ENCODE data around the gene SCLT1. TPM values are rescaled to one million over a fixed set of nuclear protein-coding genes. Genes with fewer than 3 reads are reported as not detected.

SCLT1 gene
- polyA plus RNA-seq, 1 of the 3 experiments (the other 2 are of a cell fraction): 2.2 TPM

GRCh38 chr4:128986908-128987307 lies 106.4 kb downstream of the SCLT1 start:
- Histone ChIP-seq H3K79me2 (ENCODE audit: insufficient read depth) (no peaks in the 10 kb centered on the region), H3K4me2 (no peak overlapping the region), H3K9ac (no peak overlapping the region), H3K36me3 (replicated peaks in 1 of 2; ENCODE audit: control insufficient read depth in 1 of 2, insufficient read depth in 2 of 2, low read length in 1 of 2) (peaks cover 10 to 15% of the 10 kb centered on the region in 2 experiments), H2AFZ (ENCODE audit: low read depth) (no peak overlapping the region), H3K4me1 (ENCODE audit: control insufficient read depth in 1 of 2, insufficient read depth in 2 of 2, low read depth in 1 of 2, low read length in 1 of 2) (no peaks in the 10 kb centered on the region), H4K20me1 (ENCODE audit: insufficient read depth) (no peaks in the 10 kb centered on the region), H3K27ac (ENCODE audit: low read depth in 2 of 2, low read length in 1 of 2) (no peak overlapping the region), H3F3A (replicated peaks; ENCODE audit: insufficient read depth) (no peaks in the 10 kb centered on the region), H3K27me3 (ENCODE audit: insufficient read depth) (no peaks in the 10 kb centered on the region), H3K4me3 (ENCODE audit: low read depth in 2 of 2, low read length in 1 of 2) (no peak overlapping the region), H3K9me3 (no peaks in the 10 kb centered on the region), H3K9me2 (no peaks in the 10 kb centered on the region)
- DNase-seq: no peak
- ChIA-PET CTCF (interaction anchor here (0.6 kb wide), 1 partner anchor 596 kb away, joined by 3 read pairs; no protein-coding TSS in a partner anchor), POLR2A (no interaction called here)
- no peak for TF ChIP-seq CHD2 (IDR thresholded peaks at IDR 0.05; ENCODE audit: low read length, partially characterized antibody)
- TF ChIP-seq, protein P1, sequence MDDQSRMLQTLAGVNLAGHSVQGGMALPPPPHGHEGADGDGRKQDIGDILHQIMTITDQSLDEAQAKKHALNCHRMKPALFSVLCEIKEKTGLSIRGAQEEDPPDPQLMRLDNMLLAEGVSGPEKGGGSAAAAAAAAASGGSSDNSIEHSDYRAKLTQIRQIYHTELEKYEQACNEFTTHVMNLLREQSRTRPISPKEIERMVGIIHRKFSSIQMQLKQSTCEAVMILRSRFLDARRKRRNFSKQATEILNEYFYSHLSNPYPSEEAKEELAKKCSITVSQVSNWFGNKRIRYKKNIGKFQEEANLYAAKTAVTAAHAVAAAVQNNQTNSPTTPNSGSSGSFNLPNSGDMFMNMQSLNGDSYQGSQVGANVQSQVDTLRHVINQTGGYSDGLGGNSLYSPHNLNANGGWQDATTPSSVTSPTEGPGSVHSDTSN (IDR thresholded peaks at IDR 0.05): no peak
- no peak for TF ChIP-seq CTCF (IDR thresholded peaks at IDR 0.05)
- TF ChIP-seq FOXJ3 (CRISPR knock-in tag; IDR thresholded peaks at IDR 0.05): no peak
- no peak for TF ChIP-seq GATA2 (CRISPR knock-in tag; IDR thresholded peaks at IDR 0.05)
- TF ChIP-seq TAF1 (IDR thresholded peaks at IDR 0.05; ENCODE audit: borderline replicate concordance, low read depth, low read length): no peak
- no peak for TF ChIP-seq FOSL2 (IDR thresholded peaks at IDR 0.05; ENCODE audit: borderline replicate concordance, low read depth)
- no peak for TF ChIP-seq FOXM1 (IDR thresholded peaks at IDR 0.05; ENCODE audit: low read depth)
- TF ChIP-seq NRF1 (IDR thresholded peaks at IDR 0.05; ENCODE audit: low read depth, low read length): no peak
- no peak for TF ChIP-seq GABPA (IDR thresholded peaks at IDR 0.05; ENCODE audit: low read depth)
- TF ChIP-seq NFIC (IDR thresholded peaks at IDR 0.05; ENCODE audit: borderline replicate concordance): no peak
- no peak for TF ChIP-seq RCOR1 (IDR thresholded peaks at IDR 0.05; ENCODE audit: low read length)
- TF ChIP-seq USF1 (IDR thresholded peaks at IDR 0.05; ENCODE audit: borderline replicate concordance, low read depth): no peak
- TF ChIP-seq SIN3A (IDR thresholded peaks at IDR 0.05; ENCODE audit: borderline replicate concordance, low read depth, low read length): no peak
- no peak for TF ChIP-seq SMC3 (IDR thresholded peaks at IDR 0.05; ENCODE audit: low read depth, low read length)
- 95% methylated on average over 4 of the region's 4 CpGs for WGBS (ENCODE audit: low lambda C conversion rate)

GRCh38 chr4:128986019-128986418 lies 107.3 kb downstream of the SCLT1 start:
- H3K9me2 ChIP-seq: no peaks in the 10 kb centered on the region
- no peak overlapping the region for H3K9ac ChIP-seq
- no peak overlapping the region for H3K4me3 ChIP-seq (ENCODE audit: low read depth in 2 of 2, low read length in 1 of 2)
- TF ChIP-seq USF1 (IDR thresholded peaks at IDR 0.05; ENCODE audit: borderline replicate concordance, low read depth) (no peak), GABPA (IDR thresholded peaks at IDR 0.05; ENCODE audit: low read depth) (no peak), EP300 (IDR thresholded peaks at IDR 0.05; ENCODE audit: borderline replicate concordance in 1 of 2, low read depth in 1 of 2, low read length in 1 of 2) (no peak), CHD2 (IDR thresholded peaks at IDR 0.05; ENCODE audit: low read length, partially characterized antibody) (no peak), FOSL2 (IDR thresholded peaks at IDR 0.05; ENCODE audit: borderline replicate concordance, low read depth) (no peak), POLR2AphosphoS5 (IDR thresholded peaks at IDR 0.05; ENCODE audit: low read depth, low read length) (no peak), GATA2 (CRISPR knock-in tag; IDR thresholded peaks at IDR 0.05) (no peak), FOXM1 (IDR thresholded peaks at IDR 0.05; ENCODE audit: low read depth) (no peak), TEAD4 (IDR thresholded peaks at IDR 0.05; ENCODE audit: borderline replicate concordance, insufficient read depth) (no peak)
- H3K79me2 ChIP-seq (ENCODE audit: insufficient read depth): no peaks in the 10 kb centered on the region
- H2AFZ ChIP-seq (ENCODE audit: low read depth): no peak overlapping the region
- H3K27ac ChIP-seq (ENCODE audit: low read depth in 2 of 2, low read length in 1 of 2): no peak overlapping the region
- ChIA-PET CTCF (no interaction called here), POLR2A (no interaction called here)
- H3K4me2 ChIP-seq: no peak overlapping the region
- WGBS (ENCODE audit: low lambda C conversion rate): 94% methylated on average over 1 of the region's 2 CpGs
- H3F3A ChIP-seq (replicated peaks; ENCODE audit: insufficient read depth): no peaks in the 10 kb centered on the region
- no peaks in the 10 kb centered on the region for H3K4me1 ChIP-seq (ENCODE audit: control insufficient read depth in 1 of 2, insufficient read depth in 2 of 2, low read depth in 1 of 2, low read length in 1 of 2)
- H4K20me1 ChIP-seq (ENCODE audit: insufficient read depth): no peaks in the 10 kb centered on the region
- peaks cover 10 to 15% of the 10 kb centered on the region in 2 experiments for H3K36me3 ChIP-seq (replicated peaks in 1 of 2; ENCODE audit: control insufficient read depth in 1 of 2, insufficient read depth in 2 of 2, low read length in 1 of 2)
- no peaks in the 10 kb centered on the region for H3K9me3 ChIP-seq
- DNase-seq: no peak
- H3K27me3 ChIP-seq (ENCODE audit: insufficient read depth): no peaks in the 10 kb centered on the region
